ENCODE results near the gene CDH23.

- TF ChIP-seq, protein P1, sequence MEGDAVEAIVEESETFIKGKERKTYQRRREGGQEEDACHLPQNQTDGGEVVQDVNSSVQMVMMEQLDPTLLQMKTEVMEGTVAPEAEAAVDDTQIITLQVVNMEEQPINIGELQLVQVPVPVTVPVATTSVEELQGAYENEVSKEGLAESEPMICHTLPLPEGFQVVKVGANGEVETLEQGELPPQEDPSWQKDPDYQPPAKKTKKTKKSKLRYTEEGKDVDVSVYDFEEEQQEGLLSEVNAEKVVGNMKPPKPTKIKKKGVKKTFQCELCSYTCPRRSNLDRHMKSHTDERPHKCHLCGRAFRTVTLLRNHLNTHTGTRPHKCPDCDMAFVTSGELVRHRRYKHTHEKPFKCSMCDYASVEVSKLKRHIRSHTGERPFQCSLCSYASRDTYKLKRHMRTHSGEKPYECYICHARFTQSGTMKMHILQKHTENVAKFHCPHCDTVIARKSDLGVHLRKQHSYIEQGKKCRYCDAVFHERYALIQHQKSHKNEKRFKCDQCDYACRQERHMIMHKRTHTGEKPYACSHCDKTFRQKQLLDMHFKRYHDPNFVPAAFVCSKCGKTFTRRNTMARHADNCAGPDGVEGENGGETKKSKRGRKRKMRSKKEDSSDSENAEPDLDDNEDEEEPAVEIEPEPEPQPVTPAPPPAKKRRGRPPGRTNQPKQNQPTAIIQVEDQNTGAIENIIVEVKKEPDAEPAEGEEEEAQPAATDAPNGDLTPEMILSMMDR (IDR thresholded peaks at IDR 0.05), result no peak
- TF ChIP-seq POLR2A (IDR thresholded peaks at IDR 0.05), result no peak
Observed at GRCh38 chr10:71747551-71748523, 351.1 kb downstream of the CDH23 start.

Data from adrenal gland (tissue), 5 donors.